SKM-1 treated with dmso at 0.1 percent for 144 hours (cell line): Measurements from ENCODE around the gene KLF18.
"Not testable (repeated sequence)": the region's sequence is repeated elsewhere in the genome, so short reads cannot be mapped to it uniquely, and the experiment has no call there.

ENCODE experiments used
- DNase-seq: peaks from one replicate; lab custom pipeline; 2025; ENCODE audit not compliant: unreplicated experiment; lab: John Stamatoyannopoulos, UW

The KLF18 gene

GRCh38 chr1:44141531-44141930, at the start of gene KLF18:
Gene KLF18 (minus strand): TSS chr1:44141631. CDS start chr1:44141631, 0 bp downstream.
- DNase-seq = no peak

DNA sequence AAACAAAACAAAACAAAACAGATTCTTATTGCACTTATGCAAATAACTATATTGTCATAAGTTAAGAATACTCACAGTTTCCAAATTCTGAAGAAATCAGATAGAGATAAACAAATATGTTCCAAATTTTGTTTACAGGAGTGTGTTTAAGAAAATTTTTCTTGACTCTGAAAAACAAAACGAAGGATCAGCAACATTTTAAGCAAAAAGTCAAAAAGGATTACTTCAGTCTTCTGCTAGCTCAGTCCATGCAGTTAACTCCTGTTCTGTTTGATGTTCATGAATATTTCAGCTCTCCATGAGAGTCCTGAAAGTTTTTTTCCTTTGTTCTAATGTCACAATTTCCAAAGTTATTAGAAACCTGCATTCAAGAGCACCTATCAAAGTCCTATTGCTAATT, 33.2 kb upstream of the KLF18 start:
- no peak for DNase-seq

DNA sequence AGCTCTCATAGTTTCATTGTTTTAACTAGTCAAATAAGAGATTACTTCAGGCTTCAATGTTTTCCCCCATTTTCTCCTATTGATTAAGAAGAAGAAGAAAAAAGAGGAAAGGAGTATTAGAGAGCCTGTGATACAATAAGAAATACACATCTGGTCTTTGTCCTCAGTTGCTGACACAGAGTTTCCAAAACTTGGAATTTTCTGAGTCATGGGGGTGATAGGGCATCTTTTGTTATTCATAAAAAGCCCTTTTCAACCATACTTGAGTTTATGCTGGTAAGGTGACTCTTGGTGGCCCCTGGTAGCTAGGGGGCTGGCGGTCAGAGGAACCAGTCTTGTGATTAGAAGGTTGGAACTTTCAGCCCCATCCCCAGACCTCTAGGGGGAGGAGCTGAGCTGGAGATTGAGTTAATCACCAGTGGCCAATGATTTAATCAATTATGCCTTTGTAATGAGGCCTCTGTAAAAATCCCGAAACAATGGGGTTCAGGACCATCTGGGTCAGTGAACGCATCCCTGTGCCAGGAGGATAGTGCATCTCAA, 28.9 kb upstream of the KLF18 start:
- no peak for DNase-seq

GRCh38 chr1:44168520-44169098, 27.2 kb upstream of the KLF18 start:
- no peak for DNase-seq

DNA sequence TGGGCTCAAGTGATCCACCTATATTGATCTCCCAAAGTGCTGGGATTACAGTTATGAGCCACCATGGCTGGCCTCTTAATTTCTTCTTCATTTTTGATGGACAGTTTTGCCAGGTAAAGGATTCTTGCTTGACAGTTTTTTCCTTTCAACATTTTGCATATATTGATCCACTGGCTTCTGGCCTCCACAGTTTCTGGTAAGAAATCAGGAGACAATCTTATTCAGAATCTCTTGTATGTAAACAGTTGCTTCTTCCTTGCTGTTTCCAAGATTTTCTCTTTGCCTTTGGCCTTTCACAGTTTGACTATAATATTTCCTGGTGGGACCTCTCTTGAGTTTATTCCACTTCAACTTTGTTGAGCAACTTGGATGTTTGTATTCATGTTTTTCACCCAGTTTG, 20.1 kb upstream of the KLF18 start:
- DNase-seq = no peak

GRCh38 chr1:44158871-44159270, 17.4 kb upstream of the KLF18 start:
- no peak for DNase-seq

DNA sequence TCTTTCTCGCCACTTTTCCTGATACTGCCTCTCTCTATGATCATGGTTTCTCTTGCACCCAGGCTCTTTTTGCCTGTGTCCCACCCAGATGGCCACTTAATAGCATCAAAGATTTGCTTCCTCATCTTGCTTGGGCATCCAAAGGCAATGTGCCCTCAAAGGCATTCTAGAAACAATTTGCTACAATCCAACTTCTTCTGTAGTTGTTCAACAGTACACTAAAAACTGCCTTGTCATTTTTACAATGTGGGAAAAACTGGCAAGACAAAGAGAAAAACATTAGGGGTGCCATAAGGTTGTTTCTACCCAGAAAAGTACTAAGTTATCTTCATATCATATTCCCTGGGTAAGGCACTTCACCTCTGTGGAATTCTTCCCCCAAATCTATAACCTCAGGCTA, 16.5 kb upstream of the KLF18 start:
- no peak for DNase-seq

DNA sequence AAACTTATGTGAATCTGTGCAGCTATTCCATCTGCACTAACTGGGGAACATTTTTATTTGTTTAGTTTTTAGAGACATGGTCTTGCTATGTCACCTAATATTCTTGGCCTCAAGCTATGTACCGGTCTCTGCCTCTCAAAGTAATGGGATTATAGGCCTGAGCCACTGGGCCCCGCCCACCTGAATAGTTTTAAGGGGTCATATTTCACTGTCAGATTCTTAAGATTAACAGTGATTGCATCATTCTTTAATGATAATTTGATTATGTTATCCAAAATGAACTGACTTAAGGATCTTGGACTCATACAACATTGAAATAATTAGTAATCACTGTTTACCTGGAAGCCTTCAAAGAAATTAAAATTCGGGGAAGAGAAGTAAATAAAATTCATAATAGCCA, 12.6 kb upstream of the KLF18 start:
- DNase-seq = no peak

DNA sequence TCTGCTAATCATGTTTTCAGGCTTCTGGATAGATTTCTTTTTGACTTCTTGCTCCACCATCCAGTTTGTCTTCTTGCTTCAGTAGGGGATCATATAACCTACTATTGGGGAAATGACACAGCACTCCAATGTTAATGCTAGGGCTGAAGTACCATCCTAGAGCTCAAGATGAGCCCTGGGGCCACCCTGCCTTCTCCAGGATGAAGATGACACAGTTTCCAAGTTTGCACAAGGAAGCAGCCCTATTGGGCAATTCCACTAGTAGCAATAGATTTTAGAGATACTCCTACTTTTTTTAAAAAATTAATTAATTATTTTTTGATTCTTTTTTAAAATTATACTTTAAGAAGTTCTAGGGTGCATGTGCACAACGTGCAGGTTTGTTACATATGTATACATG, 11.3 kb upstream of the KLF18 start:
- no peak for DNase-seq

DNA sequence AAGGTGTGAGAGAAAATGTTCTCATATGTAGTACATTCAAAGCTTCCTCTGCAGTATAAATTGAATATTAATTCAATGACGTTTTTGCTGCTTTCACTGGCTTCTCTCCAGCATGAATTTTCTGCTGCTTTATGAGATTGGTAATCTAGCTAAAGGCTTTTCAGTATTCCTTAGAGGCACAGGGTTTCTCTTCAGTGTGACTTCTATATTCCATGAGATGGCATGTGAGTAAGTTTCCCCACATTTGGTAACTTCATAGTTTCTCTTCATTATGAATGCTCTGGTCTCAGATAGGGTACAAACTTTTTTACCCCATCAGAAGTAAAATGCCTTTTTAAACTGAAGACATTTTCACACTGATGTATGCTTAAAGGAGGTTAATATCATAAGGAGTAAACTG, 10.4 kb upstream of the KLF18 start:
- no peak for DNase-seq

DNA sequence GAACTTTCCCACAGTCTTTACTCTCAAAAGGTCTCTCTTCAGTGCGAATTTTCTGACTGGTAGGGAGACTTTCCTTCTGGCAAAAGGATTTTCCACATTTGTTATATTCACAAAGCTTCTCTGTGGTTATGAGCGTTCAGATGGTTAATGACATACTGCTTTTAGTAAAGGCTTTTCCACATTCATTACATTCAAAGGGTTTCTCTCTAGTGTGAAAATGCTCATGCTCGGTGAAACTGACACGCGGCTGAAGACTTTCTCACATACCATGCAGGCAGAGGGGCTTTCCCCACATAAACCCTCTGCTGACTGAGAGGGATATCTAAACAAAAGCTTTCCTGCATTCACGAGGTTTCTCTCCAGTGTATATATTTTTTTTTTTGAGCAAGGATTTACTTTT, 9.9 kb upstream of the KLF18 start:
- no peak for DNase-seq

DNA sequence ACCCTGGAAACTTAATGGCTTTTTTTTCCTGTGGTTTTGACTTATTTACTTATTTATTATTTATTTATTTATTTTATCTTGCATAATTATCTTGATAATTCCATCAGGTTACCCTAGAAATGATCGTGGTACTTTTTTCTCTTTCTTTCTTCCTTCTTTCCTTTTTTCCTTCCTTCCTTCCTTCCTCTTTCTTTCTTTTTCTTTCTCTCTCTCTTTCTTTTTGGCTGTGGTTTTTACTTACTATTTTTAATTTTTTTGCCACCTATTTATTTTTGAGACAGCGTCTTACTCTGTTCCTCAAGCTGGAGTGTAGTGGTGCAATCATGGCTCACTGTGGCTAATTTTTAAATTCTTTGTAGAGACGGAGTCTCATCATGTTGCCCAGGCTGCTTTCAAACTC, 6.2 kb upstream of the KLF18 start:
- DNase-seq = no peak

- no peak for DNase-seq
These were observed 5.3 kb upstream of the KLF18 start for GRCh38 chr1:44146536-44147361.

- no peak for DNase-seq
These were observed 3.7 kb upstream of the KLF18 start for GRCh38 chr1:44144962-44145756.

DNA sequence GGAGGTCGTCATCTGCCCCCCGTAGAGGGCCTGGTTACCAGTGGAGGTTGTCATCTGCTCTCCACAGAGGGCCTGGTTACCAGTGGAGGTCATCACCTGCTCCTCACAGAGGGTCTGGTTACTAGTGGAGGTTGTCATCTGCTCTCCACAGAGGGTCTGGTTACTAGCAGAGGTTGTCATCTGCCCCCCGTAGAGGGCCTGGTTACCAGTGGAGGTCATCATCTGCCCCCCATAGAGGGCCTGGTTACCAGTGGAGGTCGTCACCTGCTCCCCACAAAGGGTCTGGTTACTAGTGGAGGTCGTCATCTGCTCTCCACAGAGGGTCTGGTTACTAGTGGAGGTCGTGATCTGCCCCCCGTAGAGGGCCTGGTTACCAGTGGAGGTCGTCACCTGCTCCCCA, 1.9 kb downstream of the KLF18 start:
- not testable (repeated sequence) for DNase-seq

DNA sequence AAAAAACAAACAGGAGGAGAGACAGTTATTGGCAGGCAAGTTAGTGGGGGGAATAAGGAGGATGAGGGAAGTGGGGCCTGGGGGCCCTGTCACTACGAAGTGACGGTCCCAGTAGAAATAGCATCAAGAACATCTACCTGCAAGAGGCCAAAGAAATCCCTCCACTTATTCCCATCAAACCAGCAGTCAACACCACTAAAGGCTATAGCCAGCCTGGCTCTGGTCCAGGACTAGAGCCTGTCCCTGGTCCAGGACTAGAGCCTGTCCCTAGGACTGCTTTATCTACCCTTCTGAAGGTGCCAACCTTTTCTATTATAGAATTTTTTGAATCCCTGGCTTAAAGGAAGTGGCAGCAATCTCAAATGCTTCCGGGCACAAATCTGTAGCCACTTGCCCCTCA, 3.2 kb downstream of the KLF18 start:
- no peak for DNase-seq

GRCh38 chr1:44135886-44136285, 5.5 kb downstream of the KLF18 start:
- DNase-seq = no peak

DNA sequence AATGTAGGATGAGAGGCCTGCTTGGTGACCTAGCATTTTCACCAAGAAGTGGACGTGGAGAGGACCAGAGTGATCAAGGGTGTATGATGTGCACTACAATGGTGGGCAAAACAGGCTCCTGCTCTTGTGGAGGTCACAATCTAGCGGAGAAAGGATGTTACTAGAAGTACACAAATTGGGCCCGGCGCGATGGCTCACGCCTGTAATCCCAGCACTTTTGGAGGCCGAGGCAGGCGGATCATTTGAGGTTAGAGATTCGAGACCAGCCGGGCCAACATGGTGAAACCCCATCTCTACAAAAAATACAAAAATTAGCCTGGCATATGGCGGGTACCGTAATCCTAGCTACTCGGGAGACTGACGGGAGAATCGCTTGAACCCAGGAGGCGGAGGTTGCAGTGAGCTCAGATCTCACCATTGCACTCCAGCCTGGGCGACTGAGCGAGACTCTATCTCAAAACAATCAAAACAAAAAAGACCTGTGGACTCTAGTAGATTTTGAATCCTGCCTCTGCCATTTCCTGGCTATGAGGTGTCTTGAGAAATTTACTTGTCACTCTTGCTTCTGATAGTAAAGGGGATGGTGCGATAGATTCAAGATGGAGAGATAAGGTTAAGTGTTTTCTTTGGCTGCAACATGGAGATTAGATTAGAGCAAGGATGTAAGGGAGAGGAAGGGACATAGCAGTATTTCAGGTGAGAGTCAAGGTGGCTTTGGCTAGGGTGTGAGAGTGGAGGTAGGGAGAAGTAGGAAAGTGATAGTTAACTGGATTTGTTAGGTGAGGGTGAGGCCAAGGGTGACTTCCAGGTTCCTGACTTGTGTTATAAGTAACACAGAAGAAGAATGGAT, 7.1 kb downstream of the KLF18 start:
- no peak for DNase-seq

DNA sequence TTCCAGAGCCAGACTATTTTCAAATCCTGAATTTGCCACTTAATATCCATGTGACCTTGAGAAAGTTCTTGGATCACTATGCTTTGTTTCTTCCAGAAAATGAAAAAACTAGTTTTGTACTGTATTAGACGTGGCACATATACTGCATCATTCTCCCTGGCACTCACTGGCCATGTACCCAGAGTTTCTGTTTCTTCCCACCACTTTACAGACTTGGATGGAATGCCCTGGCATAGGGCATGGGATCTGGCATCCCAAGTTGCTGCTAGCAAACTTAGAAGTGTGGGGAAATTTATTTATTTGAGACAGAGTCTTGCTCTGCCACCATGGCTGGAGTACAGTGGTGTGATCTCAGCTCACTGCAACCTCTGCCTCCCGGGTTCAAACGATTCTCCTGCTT, 10.0 kb downstream of the KLF18 start:
- DNase-seq = no peak

GRCh38 chr1:44129616-44130500, 11.6 kb downstream of the KLF18 start:
- no peak for DNase-seq
